ENCODE results near the gene LRRC37A2. TPM values are rescaled to one million over a fixed set of nuclear protein-coding genes. Genes with fewer than 3 reads are reported as not detected.
"Not testable (repeated sequence)": the region's sequence is repeated elsewhere in the genome, so short reads cannot be mapped to it uniquely, and the experiment has no call there.

Gene LRRC37A2
- total RNA-seq, 1 experiment from 2014 or later: 8.3 TPM

GRCh38 chr17:46591332-46591731 lies 79.1 kb downstream of the LRRC37A2 start:
- ATAC-seq: peak; percentile 81
- H3K27me3 ChIP-seq (ENCODE audit: low read length); CTCF ChIA-PET; H3K36me3 ChIP-seq (ENCODE audit: low read depth, low read length); H3F3A ChIP-seq (ENCODE audit: low read length, unreplicated experiment); POLR2A ChIA-PET (ENCODE audit: unreplicated experiment); H4K20me1 ChIP-seq (ENCODE audit: low read length); DNase-seq; H3K4me1 ChIP-seq (ENCODE audit: insufficient read depth, low read length); H3K4me2 ChIP-seq (ENCODE audit: low read length); H3K9ac ChIP-seq (ENCODE audit: low read length); H3K27ac ChIP-seq (ENCODE audit: low read length); H3K79me2 ChIP-seq (ENCODE audit: low read length); H3K4me3 ChIP-seq (ENCODE audit: low read length); intact Hi-C loops (cut with micrococcal nuclease); H3K9me3 ChIP-seq (ENCODE audit: low read length); H2AFZ ChIP-seq (ENCODE audit: low read length); H3K9me2 ChIP-seq (replicated peaks; ENCODE audit: low read length): not testable (repeated sequence)
- TSS peak; percentile 38 for BruUV-seq (replicated peaks)

- CTCF ChIA-PET; H3K27ac ChIP-seq (ENCODE audit: low read length); H3K4me3 ChIP-seq (ENCODE audit: low read length); DNase-seq; H3K9me3 ChIP-seq (ENCODE audit: low read length); intact Hi-C loops (cut with micrococcal nuclease); H4K20me1 ChIP-seq (ENCODE audit: low read length); H3F3A ChIP-seq (ENCODE audit: low read length, unreplicated experiment); H3K4me1 ChIP-seq (ENCODE audit: insufficient read depth, low read length); POLR2A ChIA-PET (ENCODE audit: unreplicated experiment); H3K79me2 ChIP-seq (ENCODE audit: low read length); H3K9ac ChIP-seq (ENCODE audit: low read length); H3K4me2 ChIP-seq (ENCODE audit: low read length); H3K9me2 ChIP-seq (replicated peaks; ENCODE audit: low read length); H3K27me3 ChIP-seq (ENCODE audit: low read length); BruUV-seq (replicated peaks); H2AFZ ChIP-seq (ENCODE audit: low read length); H3K36me3 ChIP-seq (ENCODE audit: low read depth, low read length): not testable (repeated sequence)
- ATAC-seq: peak; percentile 67
Observed at GRCh38 chr17:46598344-46598931, 86.2 kb downstream of the LRRC37A2 start.

- intact Hi-C loops (cut with micrococcal nuclease); H4K20me1 ChIP-seq (ENCODE audit: low read length); H2AFZ ChIP-seq (ENCODE audit: low read length); BruUV-seq (replicated peaks); H3K36me3 ChIP-seq (ENCODE audit: low read depth, low read length); CTCF ChIA-PET; H3K9ac ChIP-seq (ENCODE audit: low read length); ATAC-seq; H3K4me3 ChIP-seq (ENCODE audit: low read length); DNase-seq; H3F3A ChIP-seq (ENCODE audit: low read length, unreplicated experiment); H3K27ac ChIP-seq (ENCODE audit: low read length); H3K9me2 ChIP-seq (replicated peaks; ENCODE audit: low read length); H3K4me2 ChIP-seq (ENCODE audit: low read length); H3K27me3 ChIP-seq (ENCODE audit: low read length); POLR2A ChIA-PET (ENCODE audit: unreplicated experiment); H3K79me2 ChIP-seq (ENCODE audit: low read length); H3K9me3 ChIP-seq (ENCODE audit: low read length); H3K4me1 ChIP-seq (ENCODE audit: insufficient read depth, low read length): not testable (repeated sequence)
Observed at GRCh38 chr17:46600767-46601166, 88.5 kb downstream of the LRRC37A2 start.

GRCh38 chr17:46603125-46603524 lies 90.9 kb downstream of the LRRC37A2 start:
- H3K79me2 ChIP-seq (ENCODE audit: low read length); H3K4me3 ChIP-seq (ENCODE audit: low read length); H3K4me2 ChIP-seq (ENCODE audit: low read length); H2AFZ ChIP-seq (ENCODE audit: low read length); H3K36me3 ChIP-seq (ENCODE audit: low read depth, low read length); H3K27me3 ChIP-seq (ENCODE audit: low read length); H3K27ac ChIP-seq (ENCODE audit: low read length); CTCF ChIA-PET; H3K9me3 ChIP-seq (ENCODE audit: low read length); DNase-seq; H3K9me2 ChIP-seq (replicated peaks; ENCODE audit: low read length); BruUV-seq (replicated peaks); H3K9ac ChIP-seq (ENCODE audit: low read length); ATAC-seq; H3F3A ChIP-seq (ENCODE audit: low read length, unreplicated experiment); H4K20me1 ChIP-seq (ENCODE audit: low read length); H3K4me1 ChIP-seq (ENCODE audit: insufficient read depth, low read length); POLR2A ChIA-PET (ENCODE audit: unreplicated experiment); intact Hi-C loops (cut with micrococcal nuclease): not testable (repeated sequence)

Other genes with a start within 250 kb of the LRRC37A2 start
- 1.1 and 2.4 TPM in 2 replicates for gene LRRC37A, start 217.3 kb upstream of the LRRC37A2 start, total RNA-seq (2014; rRNA removed)
- gene ARL17B, start 150.7 kb upstream of the LRRC37A2 start, total RNA-seq (2014; rRNA removed): 1.8 and 11.1 TPM in 2 replicates
- gene ARL17A, start 67.2 kb downstream of the LRRC37A2 start, total RNA-seq (2014; rRNA removed): 6.0 and 8.5 TPM in 2 replicates
- gene NSF, start 78.2 kb downstream of the LRRC37A2 start, total RNA-seq (2014; rRNA removed): 50.3 and 52.2 TPM in 2 replicates